K562 (cell line): Measurements from ENCODE around the gene USP10.

ENCODE experiments used
- E2F3 ChIP-seq: fragments of 250-450 bp; sonication (Bioruptor Pico); IDR thresholded peaks from 2 replicates; pipeline ENCODE4 v1.4.0; 2020; ENCODE audit warnings: mild to moderate bottlenecking
- FOXP1 ChIP-seq: sonication (generic); formaldehyde crosslinking; IDR thresholded peaks from 2 replicates; pipeline ENCODE4 v1.8.0; 2022; ENCODE audit warnings: mild to moderate bottlenecking, missing genetic modification reagents
- HNRNPH1 ChIP-seq: fragments of 200-400 bp; formaldehyde crosslinking; optimal IDR thresholded peaks from 2 replicates; pipeline ENCODE3; 2017; ENCODE audit warnings: low read depth, mild to moderate bottlenecking, low read length, moderate library complexity
- MAX ChIP-seq: sonication (generic); formaldehyde crosslinking; IDR thresholded peaks from 2 replicates; pipeline ENCODE4 v1.9.0; 2022; ENCODE audit warnings: mild to moderate bottlenecking, missing genetic modification reagents
- NKRF ChIP-seq: fragments of 450-650 bp; IDR thresholded peaks from 2 replicates; pipeline ENCODE4 v1.6.1; 2016; ENCODE audit warnings: borderline replicate concordance
- POLR2A ChIP-seq: fragments of 450-650 bp; conservative IDR thresholded peaks from 2 replicates; pipeline ENCODE4 v1.6.1; 2016
- PURB ChIP-seq: sonication (generic); formaldehyde crosslinking; IDR thresholded peaks from 2 replicates; pipeline ENCODE4 v1.9.0; 2021; ENCODE audit warnings: low read depth, mild to moderate bottlenecking, missing genetic modification reagents
- RNF2 ChIP-seq: sonication (generic); IDR thresholded peaks from 2 replicates; pipeline ENCODE4 v1.6.1; 2016
- SRF ChIP-seq, 2 experiments: fragments of 250-450, 450-650 bp in 1 of 2; sonication (Bioruptor Pico) in 1 of 2; sonication (generic) in 1 of 2; formaldehyde crosslinking; IDR thresholded peaks; 2 replicates each; pipeline versions ENCODE4 v1.5.0 to v1.5.1; 2020 to 2022; ENCODE audit warnings: mild to moderate bottlenecking in 1 of 2, missing genetic modification reagents in 1 of 2
- TAF15 ChIP-seq: fragments of 200-400 bp; formaldehyde crosslinking; IDR thresholded peaks from 2 replicates; pipeline ENCODE4 v1.6.1; 2017; ENCODE audit warnings: mild to moderate bottlenecking, low read depth, low read length, moderate library complexity
- TEAD4 ChIP-seq, 2 experiments: sonication (generic) in 1 of 2; formaldehyde crosslinking in 1 of 2; IDR thresholded peaks; 2 replicates each; pipeline versions ENCODE4 v1.6.1 to v1.8.0; 2012 to 2022; ENCODE audit warnings: borderline replicate concordance in 1 of 2, inconsistent platforms in 1 of 2, low read length in 1 of 2, mild to moderate bottlenecking in 1 of 2, missing genetic modification reagents in 1 of 2
- TRIM25 ChIP-seq: fragments of 450-650 bp; IDR thresholded peaks from 2 replicates; pipeline ENCODE4 v1.7.0; 2016; ENCODE audit warnings: borderline replicate concordance
- ZBTB17 ChIP-seq: fragments of 450-650 bp; formaldehyde crosslinking; IDR thresholded peaks from 2 replicates; pipeline ENCODE4 v1.4.0; 2020; ENCODE audit warnings: mild to moderate bottlenecking
- ZEB2 ChIP-seq: fragments of 450-650 bp; IDR thresholded peaks from 2 replicates; pipeline ENCODE4 v1.6.1; 2016

DNA sequence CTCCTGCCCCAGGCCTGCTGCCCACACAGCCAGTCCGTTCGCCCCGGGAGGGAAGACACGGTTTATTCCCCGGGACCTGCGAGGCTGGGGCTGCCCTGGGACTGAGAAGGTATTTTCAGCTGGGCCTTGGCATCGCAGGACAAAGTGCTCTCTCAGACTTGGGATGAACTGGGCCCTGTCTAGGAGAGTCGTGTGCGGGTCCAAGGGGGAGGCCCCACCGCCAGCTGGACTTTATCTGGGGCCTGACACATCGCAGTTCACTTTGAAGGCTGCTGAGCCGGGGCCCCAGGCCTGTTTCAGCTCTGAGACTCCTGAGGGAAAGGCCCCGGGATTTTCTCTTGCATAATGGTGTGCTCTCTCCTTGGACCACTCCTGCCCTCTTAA lies 126.8 kb downstream of the USP10 start:
- TF ChIP-seq ZBTB17 (no peak), ZEB2 (no peak), POLR2A (no peak), E2F3 (CRISPR knock-in tag) (no peak), PURB (CRISPR knock-in tag) (no peak), FOXP1 (CRISPR knock-in tag) (no peak), TRIM25 (no peak), NKRF (no peak), SRF (CRISPR knock-in tag; IDR thresholded peaks at IDR 0.05) (no peak), TAF15 (no peak), RNF2 (no peak), MAX (CRISPR knock-in tag) (no peak), TEAD4 (IDR thresholded peaks at IDR 0.05; ENCODE audit: low read length) (no peak), TEAD4 (CRISPR knock-in tag; IDR thresholded peaks at IDR 0.05; ENCODE audit: borderline replicate concordance) (no peak), HNRNPH1 (no peak)
